ENCODE results near the gene SPANXA2. TPM values are rescaled to one million over a fixed set of nuclear protein-coding genes. Genes with fewer than 3 reads are reported as not detected.

SPANXA2 gene
- total RNA-seq = not detected

GRCh38 chrX:141589408-141589807 is at the start of gene SPANXA2:
Gene SPANXA2, plus strand, starts transcription at chrX:141589708. Its CDS starts 60 bp downstream, at chrX:141589768.

GRCh38 chrX:141584638-141585037 is 4.9 kb upstream of the SPANXA2 start, which contains the start of gene SPANXA1:
Gene SPANXA1, minus strand, starts transcription at chrX:141584738. Its CDS starts 60 bp downstream, at chrX:141584678.

Other genes starting within 250 kb of the SPANXA2 start
- gene SPANXA1, start 5.0 kb upstream of the SPANXA2 start, total RNA-seq = not detected
- not detected for gene SPANXD, start 109.0 kb downstream of the SPANXA2 start, total RNA-seq
- 0.23 TPM for gene MAGEC3, start 248.6 kb downstream of the SPANXA2 start, total RNA-seq